Fibroblast of upper back skin (primary cell): ENCODE data around the gene PLP1.

Experiments used
- DNase-seq: peaks from one replicate; pipeline ENCODE4 v3.0.0-alpha.2; 2013

The PLP1 gene

DNA sequence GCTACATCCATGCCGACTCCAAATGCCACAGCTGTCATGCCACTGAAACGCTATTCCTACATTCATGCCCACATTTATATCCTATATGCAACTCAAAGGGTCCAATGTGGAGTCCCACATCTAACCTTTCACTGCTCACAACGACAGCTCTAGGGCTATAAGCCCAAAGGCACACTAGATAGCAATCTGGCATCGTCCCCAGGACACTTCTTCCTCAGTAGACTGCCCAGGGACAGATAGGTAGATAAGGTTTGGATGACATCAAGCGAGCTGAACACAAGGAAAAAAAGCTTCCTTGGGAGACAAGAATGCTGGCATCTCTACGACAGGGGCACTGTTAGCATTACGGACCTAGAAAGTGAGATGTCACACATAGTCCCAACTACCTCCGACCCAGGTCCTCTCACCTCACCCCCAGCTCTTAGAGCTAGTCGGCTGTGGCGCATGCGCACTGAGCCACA lies 54.7 kb downstream of the PLP1 start:
- DNase-seq = no peak

DNA sequence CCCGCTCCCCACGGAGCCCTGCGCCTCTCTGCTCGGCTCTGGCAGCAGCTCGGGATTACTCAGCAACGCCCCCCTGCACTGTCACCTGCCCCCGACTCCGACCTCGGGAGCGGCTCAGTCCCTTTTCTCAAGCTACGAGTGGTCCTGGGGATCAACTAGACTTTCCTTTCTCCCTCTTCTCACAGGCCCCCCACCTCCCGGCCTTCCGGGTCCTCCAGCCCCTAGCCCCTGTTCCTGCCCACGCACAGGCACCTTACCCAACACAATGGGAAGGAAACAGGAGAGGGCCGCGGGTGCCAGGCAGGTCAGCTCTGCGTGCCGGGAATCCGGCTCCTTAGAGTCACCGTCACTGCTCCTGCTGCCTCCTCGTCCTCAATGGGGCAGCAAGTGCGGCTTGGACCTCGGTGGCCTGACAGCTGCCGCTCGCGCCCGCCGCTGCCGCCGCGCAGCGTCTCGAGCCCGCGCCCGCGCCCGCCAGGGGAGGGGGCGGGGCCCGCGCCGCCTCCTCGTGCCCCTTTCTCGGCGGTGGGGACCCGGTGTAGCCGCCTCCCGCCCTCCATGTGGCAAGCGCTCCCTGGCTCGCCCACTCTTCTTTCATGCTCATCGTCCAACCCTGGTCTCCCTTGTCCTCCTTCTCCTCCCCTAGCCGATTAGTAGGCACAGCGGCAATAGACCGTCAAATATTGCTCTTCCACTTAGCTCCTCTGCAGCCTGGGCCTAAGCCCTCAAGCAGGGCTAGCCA lies 55.3 kb downstream of the PLP1 start, which contains the start of gene RAB9B:
Gene RAB9B, minus strand, starts transcription at position 455 of the 742 bp plus-strand sequence. CDS start 6,473 bp downstream, outside the sequence.
- DNase-seq = peak; percentile 40

DNA sequence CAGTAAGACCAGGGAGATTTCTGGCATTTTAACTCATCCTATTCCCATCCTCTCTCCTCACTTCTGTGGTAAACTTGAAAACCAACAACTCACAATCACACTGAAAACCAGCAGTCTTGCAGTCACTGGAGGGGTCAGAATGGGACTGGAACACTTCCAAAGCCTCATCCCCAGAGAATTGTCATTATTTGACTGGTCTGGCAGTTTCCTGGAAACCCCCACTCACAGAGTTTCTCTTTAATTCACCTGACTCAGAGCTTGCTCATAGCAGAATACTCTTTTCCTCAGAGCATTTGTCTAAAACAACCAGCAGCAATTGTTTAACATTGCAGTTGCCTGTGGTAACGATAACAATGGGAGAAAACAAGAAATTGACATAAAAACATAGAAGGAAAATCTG lies 62.8 kb downstream of the PLP1 start:
- DNase-seq = no peak
